Renal pelvis (tissue), 4 donors: ENCODE measurements around the gene TCERG1L. TPM values are rescaled to one million over a fixed set of nuclear protein-coding genes. Genes with fewer than 3 reads are reported as not detected.

Experiments
- DNase-seq: peaks from one replicate; pipeline ENCODE4 v3.0.0-alpha.2; 2013
- polyA plus RNA-seq, 3 donors: library from polyadenylated mRNA; unstranded; fragments of 120-200 nt; gene quantifications; one replicate each; pipeline ENCODE4 v1.2.1, GENCODE V29; 2013; ENCODE audit not compliant: insufficient read length in 3 of 3

Gene TCERG1L
- polyA plus RNA-seq, 3 donors, result 1.3 to 2.6 (median 2.0) TPM

- no peak for DNase-seq
Observed at GRCh38 chr10:131227163-131227740, 84.3 kb downstream of the TCERG1L start.

GRCh38 chr10:131226446-131227162 is 84.9 kb downstream of the TCERG1L start:
- DNase-seq, result no peak

- DNase-seq, result no peak
Observed at GRCh38 chr10:131224106-131224505, 87.4 kb downstream of the TCERG1L start.

- no peak for DNase-seq
Observed at GRCh38 chr10:131223422-131223821, 88.1 kb downstream of the TCERG1L start.

GRCh38 chr10:131222986-131223385 is 88.5 kb downstream of the TCERG1L start:
- DNase-seq, result no peak

GRCh38 chr10:131221632-131222277 is 89.8 kb downstream of the TCERG1L start:
- no peak for DNase-seq

GRCh38 chr10:131220601-131221171 is 90.8 kb downstream of the TCERG1L start:
- no peak for DNase-seq

GRCh38 chr10:131219955-131220489 is 91.5 kb downstream of the TCERG1L start:
- DNase-seq, result no peak

GRCh38 chr10:131219584-131219886 is 92.0 kb downstream of the TCERG1L start:
- DNase-seq, result no peak

GRCh38 chr10:131218811-131219583 is 92.5 kb downstream of the TCERG1L start:
- no peak for DNase-seq

- DNase-seq, result no peak
Observed at GRCh38 chr10:131216681-131217230, 94.8 kb downstream of the TCERG1L start.

GRCh38 chr10:131215776-131216175 is 95.7 kb downstream of the TCERG1L start:
- DNase-seq, result no peak

GRCh38 chr10:131214521-131215244 is 96.8 kb downstream of the TCERG1L start:
- DNase-seq, result no peak

- DNase-seq, result no peak
Observed at GRCh38 chr10:131213741-131214505, 97.6 kb downstream of the TCERG1L start.

GRCh38 chr10:131212763-131213325 is 98.7 kb downstream of the TCERG1L start:
- no peak for DNase-seq

- DNase-seq, result no peak
Observed at GRCh38 chr10:131211965-131212619, 99.4 kb downstream of the TCERG1L start.

- DNase-seq, result no peak
Observed at GRCh38 chr10:131211559-131211958, 100.0 kb downstream of the TCERG1L start.

GRCh38 chr10:131211146-131211545 is 100.4 kb downstream of the TCERG1L start:
- DNase-seq, result no peak

GRCh38 chr10:131210181-131210580 is 101.3 kb downstream of the TCERG1L start:
- DNase-seq, result no peak
